ENCODE measurements around the gene FBXO31.

FBXO31 gene

GRCh38 chr16:87323727-87324410 is 59.7 kb downstream of the FBXO31 start:
- DNase-seq, result no peak

- DNase-seq, result no peak
Measured at GRCh38 chr16:87322833-87323726, 60.5 kb downstream of the FBXO31 start.

- no peak for DNase-seq
Measured at GRCh38 chr16:87322360-87322759, 61.2 kb downstream of the FBXO31 start.

- DNase-seq, result no peak
Measured at GRCh38 chr16:87321336-87322107, 62.1 kb downstream of the FBXO31 start.

GRCh38 chr16:87320510-87321227 is 62.9 kb downstream of the FBXO31 start:
- no peak for DNase-seq

- no peak for DNase-seq
Measured at GRCh38 chr16:87319997-87320491, 63.5 kb downstream of the FBXO31 start.

DNA sequence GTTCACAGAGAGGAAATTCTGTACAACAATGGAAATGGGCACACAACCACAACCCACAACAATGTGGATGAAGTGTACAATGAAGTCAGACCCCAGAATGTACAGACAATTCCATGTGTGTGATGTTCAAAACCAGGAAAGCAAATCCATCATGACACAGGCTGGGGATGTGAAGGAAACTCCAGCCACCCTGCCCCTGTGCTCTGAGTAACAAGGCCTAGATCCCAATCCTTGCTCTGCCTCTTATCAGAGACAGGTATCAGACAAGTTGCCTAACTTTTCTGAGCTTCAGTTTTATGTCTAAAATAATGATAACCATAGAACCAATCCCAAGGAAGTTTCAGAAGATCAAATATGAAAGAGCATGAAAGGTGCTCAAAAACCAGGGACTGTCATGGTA is 64.6 kb downstream of the FBXO31 start:
- no peak for DNase-seq

DNA sequence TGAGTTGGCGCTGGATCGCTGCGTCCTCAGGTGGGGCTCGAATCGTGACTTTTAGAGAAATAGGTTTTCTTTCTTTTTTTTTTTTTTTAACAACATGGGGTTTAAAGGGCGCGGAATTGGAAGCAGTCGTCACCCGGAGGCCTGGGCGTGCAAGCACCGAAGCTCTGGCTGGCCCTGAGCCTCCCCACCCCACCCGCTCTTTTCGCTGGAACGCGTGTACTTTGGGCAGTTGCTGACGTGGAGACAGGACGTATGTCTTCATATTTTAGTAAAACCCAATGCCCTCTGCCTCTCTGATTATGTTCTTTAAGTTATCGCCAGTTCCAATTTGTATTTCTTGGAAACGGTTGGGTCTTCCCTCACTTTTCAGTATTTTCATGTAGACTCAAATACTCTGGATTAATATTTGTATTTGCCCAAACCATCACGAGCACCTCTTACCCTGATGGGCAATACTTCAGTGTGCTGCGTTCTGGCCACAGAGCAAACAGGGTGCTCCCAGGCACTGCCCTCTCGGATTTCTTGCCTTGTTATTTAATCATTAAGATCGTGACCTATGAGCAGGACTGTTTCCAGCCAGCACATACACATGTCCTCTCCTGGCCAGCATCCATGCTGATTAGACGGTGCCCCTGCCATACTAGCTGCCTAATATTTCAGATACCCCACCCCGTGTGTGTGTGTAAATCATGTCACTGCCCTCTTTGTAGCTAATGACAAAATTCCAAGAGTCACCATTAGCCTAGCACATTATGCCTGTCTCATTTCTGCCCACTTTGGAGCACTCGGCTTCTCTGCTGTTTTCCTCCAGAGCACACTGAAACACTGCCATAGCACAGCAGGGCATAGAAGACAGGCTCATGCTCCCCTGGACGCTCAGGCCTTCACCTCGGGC is 65.6 kb downstream of the FBXO31 start:
- peak; percentile 22 for DNase-seq

DNA sequence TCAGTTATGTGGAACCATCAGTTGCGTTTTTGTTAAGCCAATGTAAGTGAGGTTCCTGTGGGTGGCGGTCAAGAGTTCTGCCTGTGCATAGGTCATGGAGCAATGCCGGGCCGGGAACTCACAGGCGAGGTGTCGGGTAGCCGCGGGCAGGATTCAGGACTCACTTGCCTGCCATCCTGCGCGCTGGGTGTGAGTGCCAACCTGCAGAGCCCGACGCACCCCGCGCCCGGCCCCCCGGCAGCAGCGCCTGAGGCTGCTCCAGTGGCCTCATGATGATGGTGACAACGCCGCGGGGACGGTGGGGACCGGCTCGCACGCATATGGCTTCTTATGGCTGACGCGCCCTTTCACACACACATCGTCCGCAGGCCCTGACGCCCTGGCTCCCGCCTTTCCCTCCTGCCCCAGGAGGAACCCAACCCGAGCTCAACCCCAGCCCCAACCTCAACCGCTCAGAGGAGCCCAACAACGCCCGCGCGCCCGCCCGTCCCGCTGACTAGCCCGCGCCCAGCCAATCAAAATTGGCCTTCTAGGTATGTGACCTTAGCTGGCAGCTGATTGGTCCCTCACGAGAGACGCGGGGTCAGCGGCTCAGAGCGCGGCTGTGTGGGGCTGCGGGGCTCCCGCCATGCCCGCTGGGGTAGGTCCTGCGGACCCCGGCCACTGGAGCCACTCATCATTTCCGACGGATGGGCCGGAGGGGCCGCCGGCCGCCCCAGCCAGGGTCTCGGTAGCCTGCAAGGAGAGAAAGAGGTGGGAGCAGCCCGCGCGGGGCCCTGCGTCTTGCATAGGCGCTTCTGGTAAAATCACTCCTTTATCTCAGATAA is 66.4 kb downstream of the FBXO31 start, which contains the start of gene C16orf95:
Gene C16orf95 (minus strand): TSS at position 470 of the 827 bp plus-strand sequence. CDS start 150 bp downstream, at position 320.
- peak; percentile 96 for DNase-seq

- DNase-seq, result no peak
Measured at GRCh38 chr16:87316450-87316922, 67.1 kb downstream of the FBXO31 start.

GRCh38 chr16:87314990-87315420 is 68.6 kb downstream of the FBXO31 start:
- no peak for DNase-seq

- no peak for DNase-seq
Measured at GRCh38 chr16:87312008-87312407, 71.6 kb downstream of the FBXO31 start.

- no peak for DNase-seq
Measured at GRCh38 chr16:87311387-87311786, 72.2 kb downstream of the FBXO31 start.

GRCh38 chr16:87310610-87311009 is 73.0 kb downstream of the FBXO31 start:
- DNase-seq, result no peak

DNA sequence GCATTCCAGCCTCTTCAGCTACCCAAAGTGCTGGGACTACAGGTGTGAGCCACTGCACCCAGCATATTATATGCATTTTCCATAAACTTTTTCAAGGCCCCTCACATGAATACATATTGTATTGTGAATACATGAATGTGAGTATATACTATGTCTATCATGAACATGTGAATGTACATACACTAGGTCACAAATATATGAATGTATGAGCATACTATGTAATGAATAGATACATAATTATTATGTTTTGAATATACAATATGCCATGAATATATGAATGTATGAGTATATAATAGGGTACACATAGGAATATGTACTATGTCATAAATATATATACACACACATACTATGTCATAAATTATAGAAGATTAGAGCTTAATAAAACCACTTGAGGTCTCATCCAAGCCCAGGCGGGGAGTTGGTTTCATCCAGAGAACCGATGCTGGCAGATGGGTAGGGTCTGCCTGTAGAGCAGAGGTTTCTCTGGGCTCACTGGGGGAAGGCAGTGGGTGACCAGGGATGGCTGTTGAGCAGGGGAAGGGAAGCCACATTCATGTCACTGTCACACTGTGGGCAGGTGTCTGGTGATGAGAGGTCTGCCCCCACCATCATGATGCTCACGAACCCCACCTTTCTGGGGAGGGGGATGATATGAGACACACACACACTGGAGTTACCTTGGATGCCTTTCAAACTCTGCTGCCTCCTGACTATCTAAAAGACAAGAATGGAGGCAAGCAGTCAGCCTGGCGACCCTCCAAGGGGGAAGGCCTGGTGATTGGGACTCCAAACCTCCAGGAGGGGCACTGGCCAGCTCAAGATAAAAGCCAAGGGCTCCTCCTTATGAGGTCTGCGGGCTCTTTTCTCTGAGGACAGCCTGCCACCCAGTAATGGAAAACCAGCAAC is 73.7 kb downstream of the FBXO31 start:
- no peak for DNase-seq

GRCh38 chr16:87308826-87309225 is 74.8 kb downstream of the FBXO31 start:
- no peak for DNase-seq

DNA sequence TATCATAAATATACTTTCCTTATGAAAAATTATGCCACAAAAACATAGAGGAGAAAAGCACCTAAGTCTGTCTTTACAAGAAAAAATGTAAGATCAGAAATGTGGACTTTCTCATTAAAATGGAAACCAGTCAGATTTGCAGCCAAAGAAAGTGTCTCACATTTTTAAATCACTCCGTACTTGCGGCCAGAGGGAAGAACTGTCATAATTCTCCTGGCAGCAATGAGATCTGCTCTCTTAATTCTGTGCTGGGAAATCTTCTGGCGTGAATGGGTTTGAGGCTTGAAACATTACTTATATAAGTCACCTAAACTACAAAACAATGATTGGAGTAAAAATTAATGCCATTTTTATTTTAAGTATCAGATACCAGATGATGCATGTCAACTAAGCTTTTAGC is 77.1 kb downstream of the FBXO31 start:
- DNase-seq, result no peak

- DNase-seq, result no peak
Measured at GRCh38 chr16:87305505-87306391, 77.8 kb downstream of the FBXO31 start.
